Gastroesophageal sphincter (tissue), 3 donors: ENCODE data around the gene RAB4A.

Experiments
- CTCF ChIP-seq, 4 experiments: fragments of 200-600 bp in 2 of 4; fragments of 450-650 bp in 2 of 4; sonication (generic) in 1 of 4; IDR thresholded peaks; one replicate each; pipeline ENCODE4 v1.5.1; 2017 to 2019; ENCODE audit warnings: antibody characterized with exemption in 4 of 4, mild to moderate bottlenecking in 2 of 4, moderate library complexity in 2 of 4
- EP300 ChIP-seq: sonication (generic); formaldehyde crosslinking; IDR thresholded peaks from one replicate; pipeline ENCODE4 v1.6.1; 2017; ENCODE audit warnings: antibody characterized with exemption, mild to moderate bottlenecking
- POLR2A ChIP-seq, 2 donors: fragments of 450-650 bp; IDR thresholded peaks; one replicate each; pipeline ENCODE4 v1.6.1; 2017; ENCODE audit warnings: antibody characterized with exemption in 2 of 2, mild to moderate bottlenecking in 2 of 2, moderate library complexity in 1 of 2
- POLR2AphosphoS5 ChIP-seq: sonication (generic); formaldehyde crosslinking; IDR thresholded peaks from one replicate; pipeline ENCODE4 v1.6.1; 2017; ENCODE audit warnings: antibody characterized with exemption

GRCh38 chr1:229300099-229300757, 29.3 kb downstream of the RAB4A start:
- TF ChIP-seq CTCF (IDR thresholded peaks at IDR 0.05), result no peak
- no peak for TF ChIP-seq POLR2A (IDR thresholded peaks at IDR 0.05)
- no peak for TF ChIP-seq POLR2AphosphoS5
- TF ChIP-seq EP300, result no peak
